Activated CD8-positive, alpha-beta memory T cell treated with anti-CD3 and anti-CD28 coated beads for 48 hours (primary cell): ENCODE data around the gene DES.
"Not testable (repeated sequence)": the region's sequence is repeated elsewhere in the genome, so short reads cannot be mapped to it uniquely, and the experiment has no call there.

Experiments used
- DNase-seq, 3 experiments: peaks; one replicate each; pipeline ENCODE4 v3.0.0-alpha.2; 2020; ENCODE audit warnings: low read depth in 2 of 3, low spot score in 2 of 3

The DES gene

GRCh38 chr2:219399716-219400478 lies 18.3 kb upstream of the DES start:
- DNase-seq = no peak

GRCh38 chr2:219400562-219400961 lies 17.6 kb upstream of the DES start:
- no peak for DNase-seq

DNA sequence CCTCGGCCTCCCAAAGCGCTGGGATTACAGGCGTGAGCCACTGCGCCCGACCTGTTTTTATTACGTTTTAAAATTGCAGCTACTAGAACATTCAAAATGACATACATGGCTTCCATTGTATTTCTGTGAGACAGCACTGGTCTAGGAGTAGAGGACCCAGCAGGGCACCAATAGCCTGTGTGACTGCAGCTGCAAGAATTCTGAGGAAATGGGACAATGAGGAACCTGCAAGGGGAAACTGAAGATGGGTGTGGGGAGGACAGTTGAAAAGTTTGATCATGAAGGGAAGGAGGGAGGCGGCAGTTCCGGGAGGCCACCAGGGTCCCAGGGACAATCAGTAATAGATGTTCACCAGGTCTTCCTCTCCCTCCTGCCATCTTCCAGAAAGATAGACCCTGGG lies 16.6 kb upstream of the DES start:
- no peak for DNase-seq

- DNase-seq = peak in 1 of 3 experiments; percentile 20
Observed at GRCh38 chr2:219402665-219403515, 15.3 kb upstream of the DES start.

- DNase-seq = no peak
Observed at GRCh38 chr2:219403861-219404260, 14.3 kb upstream of the DES start.

DNA sequence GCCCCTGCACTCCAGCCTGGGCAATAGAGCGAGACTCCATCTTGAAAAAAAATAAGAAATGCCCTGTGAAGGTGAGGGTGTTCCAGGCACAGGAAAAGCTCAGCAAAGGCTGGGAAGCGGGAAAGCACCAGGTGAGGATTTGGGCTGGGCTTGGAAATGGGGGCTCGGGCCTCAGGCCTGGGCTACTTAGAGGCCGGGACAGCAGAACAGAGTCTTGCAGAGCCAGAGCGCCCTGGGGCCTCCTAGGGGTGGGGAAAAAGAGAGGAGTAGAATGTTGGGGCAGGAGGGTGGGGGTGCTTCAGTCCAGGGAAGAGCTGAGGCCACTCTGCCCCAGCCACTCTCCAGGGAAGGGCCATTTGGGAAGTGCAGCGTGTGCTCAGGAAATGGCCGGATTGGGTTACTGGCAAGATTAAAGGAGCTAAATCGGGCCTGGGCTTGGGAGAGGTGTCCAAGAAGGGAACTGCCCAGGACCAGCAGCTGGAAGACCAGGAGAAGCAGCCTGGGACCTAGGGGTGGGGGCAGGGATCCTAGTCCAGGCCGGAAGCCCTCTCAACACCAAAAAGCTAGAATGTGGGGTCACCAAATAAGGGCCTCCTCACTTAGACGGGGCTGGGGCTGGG lies 13.8 kb upstream of the DES start:
- DNase-seq = no peak

DNA sequence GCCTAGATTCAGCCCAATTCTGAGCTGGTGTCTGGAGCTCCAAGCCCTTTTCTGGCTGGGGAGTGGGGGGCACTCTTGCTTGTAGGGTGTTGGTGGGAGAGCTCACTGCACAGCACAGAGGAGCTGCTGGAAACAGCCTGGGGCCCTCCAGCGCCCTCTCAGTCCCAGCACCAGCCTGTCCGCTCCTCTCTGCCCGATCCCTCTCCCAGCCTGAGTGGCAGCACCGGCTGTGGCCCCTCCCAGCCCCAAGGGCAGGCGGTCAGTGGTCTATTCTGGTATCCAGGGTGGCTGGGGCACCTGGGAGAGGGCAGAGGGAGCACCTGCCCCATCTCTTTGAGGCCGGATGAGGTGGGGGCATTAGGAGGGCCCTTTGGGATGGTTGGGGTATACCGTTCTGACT lies 13.2 kb upstream of the DES start:
- DNase-seq = no peak

DNA sequence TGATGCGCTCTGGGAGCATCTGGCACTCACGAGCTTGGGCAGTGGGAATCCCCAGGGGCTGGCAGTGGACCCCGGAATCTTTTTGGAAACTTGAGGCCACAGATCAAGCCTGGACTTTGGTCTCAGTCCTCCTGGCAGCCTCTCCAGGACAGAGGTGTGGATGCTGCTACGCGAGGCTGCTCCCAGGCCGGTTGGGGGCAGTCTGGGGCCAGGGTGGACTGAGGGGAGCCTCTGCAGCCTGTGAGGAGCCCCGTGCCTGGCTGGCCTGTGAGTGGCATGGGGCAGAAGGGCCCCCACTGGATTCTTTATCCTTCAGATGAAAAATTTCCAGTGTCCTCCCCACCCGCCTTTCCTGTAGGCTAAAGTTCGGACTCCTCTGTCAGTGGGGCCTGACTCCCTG lies 12.7 kb upstream of the DES start:
- DNase-seq = no peak

- DNase-seq = no peak
Observed at GRCh38 chr2:219405958-219406860, 12.0 kb upstream of the DES start.

DNA sequence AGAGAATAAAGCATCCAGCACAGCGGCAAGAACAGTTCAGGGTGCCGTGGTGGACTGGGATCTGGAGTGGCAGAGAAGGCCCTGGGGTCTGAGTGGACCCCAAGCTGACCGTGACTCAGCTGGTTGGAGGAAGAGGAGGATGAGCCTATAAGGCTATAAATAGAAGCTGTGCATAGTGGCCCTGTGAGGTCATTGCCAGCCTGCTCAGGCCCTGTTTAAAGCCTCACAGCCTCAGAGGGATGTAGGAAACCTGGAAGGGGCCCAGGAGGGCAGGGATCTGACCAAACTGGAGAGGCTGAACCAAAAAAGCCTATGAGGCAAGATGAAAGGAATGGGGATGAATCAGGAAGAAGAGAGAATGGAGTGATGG lies 11.3 kb upstream of the DES start:
- no peak for DNase-seq

DNA sequence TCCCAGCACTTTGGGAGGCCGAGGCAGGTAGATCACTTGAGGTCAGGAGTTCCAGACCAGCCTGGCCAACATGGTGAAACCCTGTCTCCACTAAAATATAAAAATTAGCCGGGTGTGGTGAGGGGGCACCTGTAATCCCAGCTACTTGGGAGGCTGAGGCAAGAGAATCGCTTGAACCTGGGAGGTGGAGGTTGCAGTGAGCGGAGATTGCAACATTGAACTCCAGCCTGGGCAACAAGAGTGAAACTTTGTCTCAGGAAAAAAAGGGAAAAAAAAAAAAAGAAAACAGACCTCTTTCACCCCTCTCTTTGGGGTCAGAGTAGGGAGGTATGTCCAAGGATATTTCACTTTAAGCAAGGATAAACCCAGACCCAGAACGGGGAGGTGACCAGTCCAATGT lies 10.8 kb upstream of the DES start:
- not testable (repeated sequence) for DNase-seq

- no peak for DNase-seq
Observed at GRCh38 chr2:219408204-219408603, 10.0 kb upstream of the DES start.

- no peak for DNase-seq
Observed at GRCh38 chr2:219408631-219409030, 9.5 kb upstream of the DES start.

DNA sequence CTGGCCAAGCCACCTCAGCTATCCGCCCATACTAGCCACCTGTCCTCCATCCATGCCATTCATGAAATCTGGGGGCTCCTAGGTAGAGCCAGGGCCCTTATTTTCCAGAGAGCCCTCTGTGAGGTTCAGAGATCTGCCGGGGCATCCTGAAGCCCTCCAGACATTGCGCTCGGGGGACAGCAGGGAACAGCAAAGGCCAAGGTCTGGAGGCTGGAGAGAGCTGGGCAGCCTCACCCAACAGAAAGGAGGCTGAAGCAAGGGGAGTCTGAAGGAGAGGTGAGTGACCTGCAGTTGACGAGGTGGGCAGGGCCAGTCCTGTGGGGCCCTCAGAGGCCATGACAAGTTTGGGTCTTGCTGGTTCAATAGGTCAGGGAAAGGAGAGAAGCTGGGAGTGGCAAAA lies 8.6 kb upstream of the DES start:
- DNase-seq = no peak

- DNase-seq = no peak
Observed at GRCh38 chr2:219410390-219410789, 7.8 kb upstream of the DES start.

DNA sequence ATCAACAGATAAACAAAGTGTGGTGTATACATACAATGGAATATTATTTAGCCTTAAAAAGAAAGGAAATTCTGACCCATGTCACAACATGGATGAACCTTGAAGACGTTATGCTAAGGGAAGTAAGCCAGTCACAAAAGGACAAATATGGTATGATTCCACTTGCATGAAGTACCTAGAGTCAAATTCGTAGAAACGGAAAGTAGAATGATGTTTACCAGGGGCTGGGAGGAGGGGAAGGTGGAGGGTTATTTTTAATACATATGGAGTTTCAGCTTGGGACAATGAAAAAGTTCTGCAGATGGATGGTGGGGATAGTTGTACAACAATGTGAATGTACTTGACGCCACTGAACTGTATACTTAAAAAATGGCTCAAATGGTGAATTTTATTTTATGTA lies 3.3 kb upstream of the DES start:
- DNase-seq = no peak

GRCh38 chr2:219415580-219416234 lies 2.5 kb upstream of the DES start:
- no peak for DNase-seq

GRCh38 chr2:219416235-219416602 lies 2.0 kb upstream of the DES start:
- no peak for DNase-seq

DNA sequence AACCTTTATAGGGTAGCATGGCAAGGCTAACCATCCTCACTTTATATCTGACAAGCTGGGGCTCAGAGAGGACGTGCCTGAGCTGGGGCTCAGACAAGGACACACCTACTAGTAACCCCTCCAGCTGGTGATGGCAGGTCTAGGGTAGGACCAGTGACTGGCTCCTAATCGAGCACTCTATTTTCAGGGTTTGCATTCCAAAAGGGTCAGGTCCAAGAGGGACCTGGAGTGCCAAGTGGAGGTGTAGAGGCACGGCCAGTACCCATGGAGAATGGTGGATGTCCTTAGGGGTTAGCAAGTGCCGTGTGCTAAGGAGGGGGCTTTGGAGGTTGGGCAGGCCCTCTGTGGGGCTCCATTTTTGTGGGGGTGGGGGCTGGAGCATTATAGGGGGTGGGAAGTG lies 1.2 kb upstream of the DES start:
- DNase-seq = no peak

GRCh38 chr2:219417374-219417773 lies 803 bp upstream of the DES start:
- DNase-seq = no peak

DNA sequence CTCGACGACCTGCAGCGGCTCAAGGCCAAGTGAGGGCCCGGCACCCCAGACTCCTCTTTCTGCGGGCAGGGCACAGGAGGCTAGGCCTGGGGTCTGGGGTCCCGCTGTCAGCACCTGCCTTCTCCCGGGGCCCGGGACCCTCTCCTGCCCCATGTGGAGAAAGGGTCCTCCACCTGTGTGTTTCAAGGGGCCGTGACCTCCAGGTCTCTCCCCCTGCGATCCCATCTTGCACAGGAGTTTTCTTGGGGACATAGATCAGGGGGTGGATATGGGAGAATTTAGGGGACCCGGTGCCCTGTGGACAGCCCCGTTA lies 791 bp downstream of the DES start:
- DNase-seq = no peak
